K562 (cell line): ENCODE results near the gene CD52. TPM values are rescaled to one million over a fixed set of nuclear protein-coding genes. Genes with fewer than 3 reads are reported as not detected.

Source experiments
- ATAC-seq: fragments of 200-7000 bp; cut with Tn5 transposase; 3 replicates; pipeline ENCODE4 v1.9.1; 2020; ENCODE audit warnings: moderate library complexity
- BruUV-seq: library from RNA; stranded (reverse); fragments of 400-500 nt; replicated peaks from 2 replicates; lab custom pipeline; 2021; lab: Mats Ljungman, UMichigan
- CTCF ChIA-PET: fragments of 300-600 bp; formaldehyde crosslinking; extraction: SDS; loops from one replicate; lab custom pipeline; 2021; ENCODE audit warnings: low intra/inter-chr PET ratio; lab: Yijun Ruan, JAX
- POLR2A ChIA-PET: fragments of 300-600, 350-650 bp; sonication (Branson Sonifier 250); formaldehyde crosslinking; extraction: SDS; loops from one replicate; lab custom pipeline; 2021; ENCODE audit warnings: antibody characterized with exemption, inconsistent platforms; lab: Yijun Ruan, JAX
- DNase-seq, 4 experiments: peaks; one replicate each; pipeline versions ENCODE4 v3.0.0 to v3.0.0-alpha.2; 2011 to 2018; ENCODE audit warnings: low spot score in 3 of 4, mixed read lengths in 3 of 4; ENCODE audit errors: extremely low read depth in 1 of 4
- FAIRE-seq: peaks from 2 replicates; lab custom pipeline; 2011; peaks lifted over from hg19 to GRCh38; lab: Jason Lieb, UNC
- H2AFZ ChIP-seq: 2 replicates; pipeline ENCODE4 v1.6.0; 2011; ENCODE audit warnings: low read depth, low read length, control low read depth, inconsistent platforms
- H3K27ac ChIP-seq: fragments of 200-600 bp; 3 replicates; pipeline ENCODE4 v1.8.0; 2011; ENCODE audit warnings: low read depth, mild to moderate bottlenecking, control low read depth, inconsistent platforms, low read length, moderate library complexity, mixed read lengths; ENCODE audit errors: extremely low read depth
- H3K27me3 ChIP-seq, 2 experiments: fragments of 300-600 bp in 1 of 2; 2 replicates in 1 of 2; 3 replicates in 1 of 2; pipeline versions ENCODE4 v1.6.0 to v1.8.0; 2011; ENCODE audit warnings: inconsistent platforms in 2 of 2, low read length in 2 of 2, mild to moderate bottlenecking in 1 of 2, mixed read lengths in 1 of 2, moderate library complexity in 1 of 2; ENCODE audit not compliant: control insufficient read depth in 2 of 2, insufficient read depth in 2 of 2
- H3K36me3 ChIP-seq: fragments of 300-600 bp; 3 replicates; pipeline ENCODE4 v1.8.0; 2011; ENCODE audit warnings: mild to moderate bottlenecking, low read length, inconsistent platforms; ENCODE audit not compliant: control insufficient read depth, insufficient read depth
- H3K4me1 ChIP-seq, 2 experiments: fragments of 200-600 bp in 1 of 2; replicated peaks in 1 of 2; 2 replicates in 1 of 2; 3 replicates in 1 of 2; pipeline versions ENCODE4 v1.5.1 to v1.8.0; 2011; ENCODE audit warnings: inconsistent platforms in 2 of 2, low read length in 2 of 2, mild to moderate bottlenecking in 1 of 2, mixed read lengths in 1 of 2, moderate library complexity in 1 of 2; ENCODE audit not compliant: control insufficient read depth in 2 of 2, insufficient read depth in 2 of 2
- H3K4me2 ChIP-seq: 2 replicates; pipeline ENCODE4 v1.6.1; 2011; ENCODE audit warnings: low read length, control low read depth, inconsistent platforms, mixed read lengths; ENCODE audit not compliant: insufficient read depth
- H3K4me3 ChIP-seq: fragments of 200-600 bp; sonication (generic), shearing (Covaris generic); 2 replicates; pipeline ENCODE4 v1.5.1; 2016; ENCODE audit warnings: control low read depth, inconsistent platforms
- H3K79me2 ChIP-seq: fragments of 200-600 bp; 3 replicates; pipeline ENCODE4 v1.8.0; 2011; ENCODE audit warnings: low read length, inconsistent platforms; ENCODE audit not compliant: control insufficient read depth, insufficient read depth
- H3K9ac ChIP-seq, 2 experiments: 2 replicates each; pipeline versions ENCODE4 v1.6.0 to v1.6.1; 2011; ENCODE audit warnings: low read depth in 2 of 2, low read length in 2 of 2, control low read depth in 1 of 2, inconsistent platforms in 1 of 2, mild to moderate bottlenecking in 1 of 2, mixed read lengths in 1 of 2; ENCODE audit not compliant: insufficient read depth in 1 of 2
- H3K9me1 ChIP-seq: one replicate; pipeline ENCODE4 v1.6.0; 2011; ENCODE audit warnings: inconsistent platforms, mild to moderate bottlenecking, low read length, moderate library complexity; ENCODE audit not compliant: control insufficient read depth, insufficient read depth
- H3K9me3 ChIP-seq: replicated peaks from 2 replicates; pipeline ENCODE4 v1.5.1; 2011; ENCODE audit warnings: low read depth, low read length, inconsistent platforms; ENCODE audit not compliant: control insufficient read depth, insufficient read depth
- H4K20me1 ChIP-seq: replicated peaks from 2 replicates; pipeline ENCODE4 v1.6.1; 2011; ENCODE audit warnings: low read length, inconsistent platforms, mixed read lengths; ENCODE audit not compliant: control insufficient read depth, insufficient read depth
- BRCA1 ChIP-seq, 2 experiments: fragments of 450-650 bp in 1 of 2; sonication (generic) in 1 of 2; formaldehyde crosslinking in 1 of 2; IDR thresholded peaks; 2 replicates each; pipeline versions ENCODE4 v1.5.0 to v1.6.1; 2017 to 2020; ENCODE audit warnings: mild to moderate bottlenecking in 1 of 2, missing genetic modification reagents in 1 of 2
- CEBPB ChIP-seq: fragments of 450-650 bp; IDR thresholded peaks from 2 replicates; pipeline ENCODE4 v1.6.1; 2016; ENCODE audit warnings: missing genetic modification characterization, missing compliant biosample characterization
- KAT7 ChIP-seq: sonication (generic); formaldehyde crosslinking; IDR thresholded peaks from 2 replicates; pipeline ENCODE4 v1.8.0; 2022; ENCODE audit warnings: missing genetic modification reagents, mild to moderate bottlenecking, borderline replicate concordance
- KLF6 ChIP-seq: fragments of 250-450 bp; sonication (Bioruptor Pico); IDR thresholded peaks from 2 replicates; pipeline ENCODE4 v1.4.0; 2020; ENCODE audit warnings: mild to moderate bottlenecking, moderate library complexity, borderline replicate concordance
- MXD1 ChIP-seq: fragments of 250-450 bp; sonication (Bioruptor Pico); IDR thresholded peaks from 2 replicates; pipeline ENCODE4 v1.8.0; 2021; ENCODE audit warnings: borderline replicate concordance, mild to moderate bottlenecking, moderate library complexity; ENCODE audit not compliant: poor library complexity, severe bottlenecking
- MYC ChIP-seq, 2 experiments: fragments of 250-450 bp in 1 of 2; sonication (Bioruptor Pico) in 1 of 2; IDR thresholded peaks; 2 replicates each; pipeline versions ENCODE4 v1.5.1 to v1.6.1; 2012 to 2021; ENCODE audit warnings: low read depth in 2 of 2, borderline replicate concordance in 1 of 2, improper control_type of control experiment in 1 of 2, low read length in 1 of 2, mild to moderate bottlenecking in 1 of 2, moderate library complexity in 1 of 2
- NR2C2 ChIP-seq, 2 experiments: fragments of 200-800 bp in 1 of 2; sonication (Bioruptor generic) in 1 of 2; sonication (generic) in 1 of 2; formaldehyde crosslinking in 1 of 2; IDR thresholded peaks; 2 replicates each; pipeline versions ENCODE4 v1.6.1 to v1.8.0; 2016 to 2022; ENCODE audit warnings: mild to moderate bottlenecking in 1 of 2, missing compliant biosample characterization in 1 of 2, missing genetic modification characterization in 1 of 2, missing genetic modification reagents in 1 of 2
- NRF1 ChIP-seq, 2 experiments: fragments of 450-650 bp; IDR thresholded peaks in 1 of 2; conservative IDR thresholded peaks in 1 of 2; 2 replicates each; pipeline ENCODE4 v1.6.1; 2014; ENCODE audit warnings: mild to moderate bottlenecking in 2 of 2
- RUNX1 ChIP-seq: sonication (generic); IDR thresholded peaks from 2 replicates; pipeline ENCODE4 v1.6.1; 2016; ENCODE audit warnings: antibody characterized with exemption, low read depth
- SMARCE1 ChIP-seq: fragments of 450-650 bp; IDR thresholded peaks from 2 replicates; pipeline ENCODE4 v1.7.1; 2016; ENCODE audit warnings: mild to moderate bottlenecking
- SP1 ChIP-seq: sonication (generic); formaldehyde crosslinking; IDR thresholded peaks from 2 replicates; pipeline ENCODE4 v1.8.1; 2022; ENCODE audit warnings: mild to moderate bottlenecking, missing genetic modification reagents
- THRB ChIP-seq: fragments of 450-650 bp; formaldehyde crosslinking; conservative IDR thresholded peaks from 2 replicates; pipeline ENCODE4 v1.4.0; 2022; ENCODE audit warnings: mild to moderate bottlenecking, missing genetic modification characterization
- TRIM24 ChIP-seq, 2 experiments: fragments of 450-650 bp; IDR thresholded peaks; 2 replicates each; pipeline ENCODE4 v1.6.1; 2016
- ZBTB1 ChIP-seq: sonication (generic); formaldehyde crosslinking; IDR thresholded peaks from 2 replicates; pipeline ENCODE4 v1.8.1; 2023; ENCODE audit warnings: missing genetic modification reagents, low read depth, mild to moderate bottlenecking, borderline replicate concordance
- ZNF395 ChIP-seq: fragments of 200-800 bp; sonication (Bioruptor generic); IDR thresholded peaks from 2 replicates; pipeline ENCODE4 v1.6.1; 2017; ENCODE audit warnings: missing genetic modification characterization, missing compliant biosample characterization
- WGBS: fragments of 100-300 bp; shearing (Covaris generic); methylation state at CpG from one replicate; pipeline ENCODE4 v1.1.6; 2016; ENCODE audit warnings: low coverage, mixed read lengths; ENCODE audit not compliant: insufficient coverage; ENCODE audit errors: missing lambda C conversion rate; 5-methylcytosine and 5-hydroxymethylcytosine counted together
- in situ Hi-C: fragments of 300-500 bp; cut with MboI; formaldehyde crosslinking; loops from 4 replicates; pipeline ENCODE4 v1.15.0; 2018; ENCODE audit warnings: inconsistent platforms, mixed read lengths
- intact Hi-C: fragments of 100-400 bp; cut with micrococcal nuclease; formaldehyde crosslinking; loops from 2 replicates; pipeline ENCODE4 v1.14.2; 2022
- polyA plus RNA-seq, 8 experiments: library from polyadenylated mRNA; depleted of rRNA in 4 of 8; stranded (reverse) in 5 of 8; unstranded in 3 of 8; fragments of >200 nt; fragmentation: Nextera tagmentation in 2 of 8; fragmentation: Illumina TruSeq in 1 of 8; extraction: Ambion mirVana in 2 of 8; extraction: Trizol in 1 of 8; gene quantifications; 2 replicates each; pipeline versions ENCODE4 v1.2.1 to v1.2.3, GENCODE V29; 2011 to 2014; ENCODE audit warnings: inconsistent platforms in 1 of 8, missing spikeins in 1 of 8
- total RNA-seq, 7 experiments: library from RNA; depleted of rRNA in 6 of 7; stranded (reverse); fragments of >200 nt in 6 of 7; fragmentation: Illumina TruSeq in 2 of 7; extraction: Trizol in 2 of 7; gene quantifications; 2 replicates each; pipeline versions ENCODE4 v1.2.1 to v1.2.3, GENCODE V29; 2011 to 2021; ENCODE audit warnings: low replicate concordance in 1 of 7

CD52 gene
- total and polyA plus RNA-seq, 9 of the 15 experiments (the other 6 are each of a cell fraction or from before 2014, with no cell fraction given) = 34.9 to 488 (median 173) TPM

GRCh38 chr1:26302733-26303405, 14.9 kb upstream of the CD52 start (continued):
- no peak for TF ChIP-seq KLF6
- TF ChIP-seq BRCA1 (IDR thresholded peaks at IDR 0.05) = no peak
- no peak for TF ChIP-seq BRCA1 (CRISPR knock-in tag; IDR thresholded peaks at IDR 0.05)
- no peak for TF ChIP-seq MYC (IDR thresholded peaks at IDR 0.05; ENCODE audit: low read depth, low read length)
- no peak for TF ChIP-seq MYC (CRISPR knock-in tag; IDR thresholded peaks at IDR 0.05; ENCODE audit: borderline replicate concordance, low read depth)
- no peak for TF ChIP-seq MXD1 (CRISPR knock-in tag)

- Histone ChIP-seq H3K4me2 (peak overlapping the region; percentile 89), H2AFZ (peak overlapping the region; percentile 88), H3K36me3 (peaks cover 4% of the 10 kb centered on the region; the same call in 1 of the 3 replicates), H3K9ac (peak overlapping the region; percentile 72 to 99), H3K79me2 (peaks cover 13% of the 10 kb centered on the region; the same call in 2 of the 3 replicates), H4K20me1 (no peaks in the 10 kb centered on the region), H3K4me1 (peaks cover 28 to 38% of the 10 kb centered on the region in 2 experiments), H3K9me1 (no peaks in the 10 kb centered on the region), H3K9me3 (no peaks in the 10 kb centered on the region), H3K4me3 (peak overlapping the region; percentile 77), H3K27me3 (no peaks in the 10 kb centered on the region), H3K27ac (peak overlapping the region; percentile 57)
- in situ Hi-C loops (no loop called here), intact Hi-C loops (no loop called here)
- CTCF ChIA-PET = no interaction called here
- ATAC-seq (no peak), FAIRE-seq (no peak), DNase-seq (peak in 1 of 4 experiments; percentile 26)
- BruUV-seq = TSS peak; percentile 86
- POLR2A ChIA-PET = interaction anchor here (0.6 kb wide), 1 partner anchor 41 kb away, joined by 3 read pairs; no protein-coding TSS in a partner anchor
- WGBS = 16% methylated on average over 8 of the region's 8 CpGs
- TF ChIP-seq TRIM24 (IDR thresholded peaks at IDR 0.05) = no peak
- 0 out of 2 replicates have a peak, but pooled peaks have one; percentile 18 for TF ChIP-seq SP1 (CRISPR knock-in tag)
- TF ChIP-seq THRB (CRISPR knock-in tag) = 0 out of 2 replicates have a peak, but pooled peaks have one; percentile 60
- 0 out of 2 replicates have a peak, but pooled peaks have one; percentile 13 for TF ChIP-seq ZBTB1 (CRISPR knock-in tag)
- no peak for TF ChIP-seq NRF1 (conservative IDR thresholded peaks at IDR 0.05 in 1 of 2, IDR thresholded peaks at IDR 0.05 in 1 of 2)
- TF ChIP-seq RUNX1 = no peak
- peak; percentile 54; the same call in 1 of the 2 replicates for TF ChIP-seq NR2C2 (CRISPR knock-in tag; IDR thresholded peaks at IDR 0.05)
- no peak for TF ChIP-seq NR2C2 (tag; IDR thresholded peaks at IDR 0.05)
- no peak for TF ChIP-seq SMARCE1
- TF ChIP-seq CEBPB (tag) = 0 out of 2 replicates have a peak, but pooled peaks have one; percentile 10
- peak; percentile 5; the same call in 1 of the 2 replicates for TF ChIP-seq ZNF395
- peak; percentile 75; the same call in 1 of the 2 replicates for TF ChIP-seq KAT7
Measured at GRCh38 chr1:26305667-26306289, 12.0 kb upstream of the CD52 start.
